Measurements from ENCODE around the gene THOC7. TPM values are rescaled to one million over a fixed set of nuclear protein-coding genes. Genes with fewer than 3 reads are reported as not detected.

Gene THOC7
- total and polyA plus RNA-seq, 2 of the 4 experiments (the other 2 are of a cell fraction) = 25.8 to 55.9 TPM

DNA sequence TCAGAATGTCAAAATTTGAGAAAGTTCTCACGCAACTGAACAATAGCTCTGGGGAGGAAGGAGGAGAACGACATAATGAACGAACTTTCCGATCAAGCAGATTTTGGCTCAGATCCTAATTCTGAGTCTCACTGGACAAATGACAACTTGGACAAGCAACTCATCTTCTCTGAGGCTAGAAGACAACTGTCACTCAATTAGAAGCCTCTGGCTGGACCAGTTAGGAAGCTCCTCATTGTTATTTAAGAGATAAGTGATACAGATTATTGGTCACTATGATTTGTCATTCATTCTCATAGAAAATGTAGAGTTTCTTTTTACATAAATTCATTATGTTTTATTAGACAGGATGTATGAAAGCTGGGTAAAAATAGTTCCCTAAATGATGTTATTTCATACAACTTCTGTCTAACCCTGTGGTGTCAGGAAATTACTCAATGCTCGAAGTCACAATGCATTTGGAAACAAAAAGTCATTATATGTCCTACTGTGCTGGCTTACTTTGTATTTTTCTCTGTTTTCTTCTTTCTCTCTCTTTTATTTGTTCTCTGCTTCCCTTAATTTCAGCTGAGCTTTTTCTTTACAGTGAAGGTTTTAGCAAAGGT lies 55.5 kb downstream of the THOC7 start:
- in situ Hi-C loops (cut with MboI; ENCODE audit: low sequenced_read_pairs) = loop anchor here (25.0 kb wide), 1 partner anchor 1196 kb away; no protein-coding TSS in a partner anchor

More for the DNA sequence above, 55.5 kb downstream of the THOC7 start:
- no peaks in the 10 kb centered on the region for H3K36me3 ChIP-seq (ENCODE audit: control insufficient read depth, insufficient read depth, low read length)
- CTCF ChIA-PET = interaction anchor here (0.7 to 1.0 kb wide), 2 partner anchors 10 to 711 kb away, joined by 3 read pairs; no protein-coding TSS in a partner anchor
- H3K4me1 ChIP-seq (ENCODE audit: control insufficient read depth, insufficient read depth, low read length) = no peaks in the 10 kb centered on the region
- H3K18ac ChIP-seq (ENCODE audit: low read depth, low read length) = no peak overlapping the region
- no peak overlapping the region for H3K9ac ChIP-seq (ENCODE audit: low read depth, low read length)
- no TSS peak for BruUV-seq (replicated peaks)
- H2AFZ ChIP-seq (replicated peaks; ENCODE audit: low read length, poor library complexity) = no peak overlapping the region
- no peak overlapping the region for H4K8ac ChIP-seq (ENCODE audit: low read depth in 2 of 2, low read length in 2 of 2)
- POLR2A ChIA-PET (ENCODE audit: unreplicated experiment) = no interaction called here
- H3K56ac ChIP-seq (ENCODE audit: extremely low read depth, insufficient read depth, low read length) = no peak overlapping the region
- H2BK120ac ChIP-seq (ENCODE audit: low read depth, low read length) = no peak overlapping the region
- intact Hi-C loops (cut with micrococcal nuclease) (no loop called here), dilution Hi-C loops (cut with HindIII; ENCODE audit: low sequenced_read_pairs, unreplicated experiment) (no loop called here)
- H3K27ac ChIP-seq (ENCODE audit: insufficient read depth, low read length) = no peak overlapping the region
- H3K14ac ChIP-seq (replicated peaks; ENCODE audit: low read depth, low read length) = no peak overlapping the region
- H3K9me3 ChIP-seq (ENCODE audit: control insufficient read depth, insufficient read depth, low read length) = no peaks in the 10 kb centered on the region
- no peak overlapping the region for H3K4me2 ChIP-seq (ENCODE audit: low read depth, low read length)
- no peak overlapping the region for H2BK20ac ChIP-seq (ENCODE audit: low read depth, low read length)
- no peak for DNase-seq
- no peak overlapping the region for H3K4me3 ChIP-seq (ENCODE audit: insufficient read depth, low read depth, low read length)
- TF ChIP-seq FOS (IDR thresholded peaks at IDR 0.05; ENCODE audit: low read depth, low read length) (no peak), RFX5 (IDR thresholded peaks at IDR 0.05; ENCODE audit: low read depth, low read length) (no peak), SMC3 (IDR thresholded peaks at IDR 0.05; ENCODE audit: low read depth, low read length) (no peak), POLR2A (IDR thresholded peaks at IDR 0.05; ENCODE audit: low read depth, low read length) (no peak), MAZ (IDR thresholded peaks at IDR 0.05; ENCODE audit: borderline replicate concordance, low read depth, low read length) (no peak), RCOR1 (IDR thresholded peaks at IDR 0.05; ENCODE audit: insufficient replicate concordance, low read length) (no peak)
- TF ChIP-seq, protein P1, sequence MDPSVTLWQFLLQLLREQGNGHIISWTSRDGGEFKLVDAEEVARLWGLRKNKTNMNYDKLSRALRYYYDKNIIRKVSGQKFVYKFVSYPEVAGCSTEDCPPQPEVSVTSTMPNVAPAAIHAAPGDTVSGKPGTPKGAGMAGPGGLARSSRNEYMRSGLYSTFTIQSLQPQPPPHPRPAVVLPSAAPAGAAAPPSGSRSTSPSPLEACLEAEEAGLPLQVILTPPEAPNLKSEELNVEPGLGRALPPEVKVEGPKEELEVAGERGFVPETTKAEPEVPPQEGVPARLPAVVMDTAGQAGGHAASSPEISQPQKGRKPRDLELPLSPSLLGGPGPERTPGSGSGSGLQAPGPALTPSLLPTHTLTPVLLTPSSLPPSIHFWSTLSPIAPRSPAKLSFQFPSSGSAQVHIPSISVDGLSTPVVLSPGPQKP (IDR thresholded peaks at IDR 0.05; ENCODE audit: borderline replicate concordance, low read depth, low read length) = no peak
- peaks cover 3% of the 10 kb centered on the region; the same call in 1 of the 2 replicates for H3K9me1 ChIP-seq (ENCODE audit: insufficient read depth, low read length)
- H3K27me3 ChIP-seq (ENCODE audit: control insufficient read depth, insufficient read depth, low read length) = peaks cover 3% of the 10 kb centered on the region; the same call in 1 of the 2 replicates
- no peak overlapping the region for H2BK5ac ChIP-seq (ENCODE audit: low read depth, low read length, poor library complexity, severe bottlenecking)
- H2AK9ac ChIP-seq (replicated peaks; ENCODE audit: low read depth, low read length, poor library complexity) = no peak overlapping the region
- H3K23ac ChIP-seq (ENCODE audit: low read depth, low read length) = no peak overlapping the region
- H4K91ac ChIP-seq (ENCODE audit: insufficient read depth, low read depth, low read length) = no peak overlapping the region
- no peaks in the 10 kb centered on the region for H3K79me1 ChIP-seq (ENCODE audit: low read depth in 1 of 2, low read length in 2 of 2)
- no peak overlapping the region for H2AK5ac ChIP-seq (ENCODE audit: low read depth, low read length)
- ATAC-seq (ENCODE audit: low read depth) = no peak
- no peak overlapping the region for H4K5ac ChIP-seq (ENCODE audit: low read depth, low read length)
- no peaks in the 10 kb centered on the region for H4K20me1 ChIP-seq (ENCODE audit: insufficient read depth, low read length)
- H3K4ac ChIP-seq (ENCODE audit: low read depth, low read length) = no peak overlapping the region
- no CpG with 5 or more reads among the region's 5 CpGs for WGBS, 2 experiments (ENCODE audit: extremely low coverage in 2 of 2, insufficient read length in 1 of 2)
- no peak overlapping the region for H2BK15ac ChIP-seq (ENCODE audit: low read depth, low read length)
